GM23338 (cell line): ENCODE measurements around the gene NBAS. TPM values are rescaled to one million over a fixed set of nuclear protein-coding genes. Genes with fewer than 3 reads are reported as not detected.

Experiments used
- ATAC-seq: fragments of 200-7000 bp; cut with Tn5 transposase; 3 replicates; pipeline ENCODE4 v1.9.1; 2020
- DNase-seq: peaks from one replicate; pipeline ENCODE4 v3.0.0-alpha.2; 2015; ENCODE audit warnings: low spot score
- H2AFZ ChIP-seq: fragments of 200-600 bp; sonication (generic); 2 replicates; pipeline ENCODE4 v1.8.0; 2016; ENCODE audit warnings: antibody characterized with exemption, mild to moderate bottlenecking, moderate library complexity
- H3F3A ChIP-seq: fragments of 200-600 bp; sonication (generic); replicated peaks from 2 replicates; pipeline ENCODE4 v1.8.0; 2017; ENCODE audit warnings: antibody characterized with exemption, mixed run types, low read depth
- H3K27ac ChIP-seq: fragments of 200-600 bp; sonication (generic); 2 replicates; pipeline ENCODE4 v1.6.1; 2016; ENCODE audit warnings: low read depth
- H3K27me3 ChIP-seq: fragments of 200-600 bp; sonication (generic); 2 replicates; pipeline ENCODE4 v1.8.0; 2016; ENCODE audit warnings: mild to moderate bottlenecking, mixed run types, moderate library complexity; ENCODE audit not compliant: insufficient read depth
- H3K36me3 ChIP-seq: fragments of 200-600 bp; sonication (generic); 2 replicates; pipeline ENCODE4 v1.8.0; 2016; ENCODE audit warnings: mild to moderate bottlenecking; ENCODE audit not compliant: insufficient read depth
- H3K4me1 ChIP-seq: fragments of 200-600 bp; sonication (generic); 2 replicates; pipeline ENCODE4 v1.8.0; 2016; ENCODE audit warnings: mild to moderate bottlenecking, moderate library complexity; ENCODE audit not compliant: insufficient read depth
- H3K4me2 ChIP-seq: fragments of 200-600 bp; sonication (generic); 2 replicates; pipeline ENCODE4 v1.7.1; 2017; ENCODE audit warnings: mixed run types
- H3K4me3 ChIP-seq: fragments of 200-600 bp; sonication (generic); 2 replicates; pipeline ENCODE4 v1.6.1; 2016; ENCODE audit warnings: mixed run types
- H3K79me2 ChIP-seq: fragments of 200-600 bp; sonication (generic); replicated peaks from 2 replicates; pipeline ENCODE4 v1.8.0; 2017; ENCODE audit warnings: mild to moderate bottlenecking; ENCODE audit not compliant: insufficient read depth
- H3K9me2 ChIP-seq: fragments of 200-600 bp; sonication (generic); 2 replicates; pipeline ENCODE4 v1.8.0; 2017; ENCODE audit not compliant: insufficient read depth
- H4K20me1 ChIP-seq: fragments of 200-600 bp; sonication (generic); replicated peaks from 2 replicates; pipeline ENCODE4 v1.8.0; 2017; ENCODE audit warnings: mild to moderate bottlenecking; ENCODE audit not compliant: insufficient read depth
- H3K27ac Mint-ChIP-seq: 2 replicates; pipeline ENCODE4 v1.8.0; 2020; ENCODE audit warnings: inconsistent platforms, mild to moderate bottlenecking, moderate library complexity, mixed read lengths
- H3K27me3 Mint-ChIP-seq: 3 replicates; pipeline ENCODE4 v1.8.0; 2022; ENCODE audit warnings: low read depth, mild to moderate bottlenecking, moderate library complexity, mixed read lengths, inconsistent platforms; ENCODE audit not compliant: insufficient read depth, poor library complexity
- H3K36me3 Mint-ChIP-seq: 3 replicates; pipeline ENCODE4 v1.8.0; 2021; ENCODE audit warnings: low read depth, mild to moderate bottlenecking, inconsistent platforms, moderate library complexity, mixed read lengths
- H3K4me1 Mint-ChIP-seq: 3 replicates; pipeline ENCODE4 v1.8.0; 2020; ENCODE audit warnings: mild to moderate bottlenecking, inconsistent platforms, mixed read lengths
- H3K4me3 Mint-ChIP-seq: 3 replicates; pipeline ENCODE4 v1.8.0; 2021; ENCODE audit warnings: moderate library complexity, mild to moderate bottlenecking, inconsistent platforms, mixed read lengths
- H3K9me3 Mint-ChIP-seq: 3 replicates; pipeline ENCODE4 v1.8.0; 2020; ENCODE audit warnings: moderate library complexity, mild to moderate bottlenecking, inconsistent platforms, mixed read lengths
- CREB1 ChIP-seq: fragments of 250-450 bp; sonication (Bioruptor Pico); IDR thresholded peaks from 2 replicates; pipeline ENCODE4 v1.5.0; 2020; ENCODE audit warnings: low read depth, mild to moderate bottlenecking, moderate library complexity
- CTCF ChIP-seq, 2 experiments: fragments of 200-600 bp in 1 of 2; sonication (generic) in 1 of 2; conservative IDR thresholded peaks; 2 replicates each; pipeline versions ENCODE4 v1.5.1 to v1.6.1; 2016 to 2017; ENCODE audit warnings: antibody characterized with exemption in 2 of 2, low read depth in 2 of 2, mild to moderate bottlenecking in 2 of 2, moderate library complexity in 1 of 2
- ETS1 ChIP-seq: IDR thresholded peaks from 2 replicates; pipeline ENCODE4 v1.6.1; 2016; ENCODE audit warnings: antibody characterized with exemption
- EZH2 ChIP-seq: fragments of 200-600 bp; sonication (generic); IDR thresholded peaks from one replicate; pipeline ENCODE4 v1.8.0; 2017; ENCODE audit warnings: antibody characterized with exemption, mild to moderate bottlenecking, low read depth; ENCODE audit not compliant: unreplicated experiment
- JUNB ChIP-seq: IDR thresholded peaks from one replicate; pipeline ENCODE4 v1.6.1; 2016; ENCODE audit warnings: antibody characterized with exemption; ENCODE audit not compliant: unreplicated experiment
- NANOG ChIP-seq: IDR thresholded peaks from 2 replicates; pipeline ENCODE4 v1.6.1; 2016; ENCODE audit warnings: antibody characterized with exemption, borderline replicate concordance
- POLR2AphosphoS5 ChIP-seq: IDR thresholded peaks from 2 replicates; pipeline ENCODE4 v1.6.1; 2016; ENCODE audit warnings: antibody characterized with exemption, low read depth
- STAT1 ChIP-seq: IDR thresholded peaks from one replicate; pipeline ENCODE4 v1.6.1; 2016; ENCODE audit warnings: antibody characterized with exemption; ENCODE audit not compliant: unreplicated experiment
- ZNF114 ChIP-seq: fragments of 250-450 bp; sonication (Bioruptor Pico); IDR thresholded peaks from 2 replicates; pipeline ENCODE4 v1.5.0; 2020; ENCODE audit warnings: mild to moderate bottlenecking, moderate library complexity
- ZNF331 ChIP-seq: fragments of 250-450 bp; sonication (Bioruptor Pico); IDR thresholded peaks from 2 replicates; pipeline ENCODE4 v1.5.0; 2020; ENCODE audit warnings: low read depth, mild to moderate bottlenecking, moderate library complexity
- ZNF462 ChIP-seq: fragments of 250-450 bp; sonication (Bioruptor Pico); IDR thresholded peaks from 2 replicates; pipeline ENCODE4 v1.5.0; 2020; ENCODE audit warnings: mild to moderate bottlenecking, moderate library complexity
- polyA plus RNA-seq: library from polyadenylated mRNA; unstranded; fragments of >200 nt; fragmentation: Nextera tagmentation; extraction: Ambion mirVana; gene quantifications from 2 replicates; pipeline ENCODE4 v1.2.1, GENCODE V29; 2016
- total RNA-seq: library from RNA; depleted of rRNA; stranded (reverse); fragments of >200 nt; shearing (Covaris generic); gene quantifications from 2 replicates; pipeline ENCODE4 v1.2.3, GENCODE V29; 2014

The NBAS gene
- total and polyA plus RNA-seq, 2 experiments from 2014 or later, result 24.8 to 38.9 TPM

- no peak for TF ChIP-seq EZH2
- TF ChIP-seq NANOG, result no peak
- TF ChIP-seq CTCF (conservative IDR thresholded peaks at IDR 0.05; ENCODE audit: low read depth in 2 of 2), result no peak
- no peak for TF ChIP-seq ETS1
- TF ChIP-seq CREB1 (CRISPR knock-in tag), result no peak
Measured at GRCh38 chr2:15201009-15201408, 360.1 kb downstream of the NBAS start (continued).

GRCh38 chr2:15200581-15200980, 360.6 kb downstream of the NBAS start:
- DNase-seq (no peak), ATAC-seq (no peak)
- TF ChIP-seq POLR2AphosphoS5 (no peak), ZNF462 (CRISPR knock-in tag) (no peak), ZNF331 (CRISPR knock-in tag) (no peak), NANOG (no peak), JUNB (no peak), STAT1 (no peak), ZNF114 (no peak), ETS1 (no peak)
- Histone ChIP-seq H4K20me1 (no peaks in the 10 kb centered on the region), H3K79me2 (no peaks in the 10 kb centered on the region), H2AFZ (no peak overlapping the region), H3F3A (no peaks in the 10 kb centered on the region), H3K4me3 (no peak overlapping the region), H3K4me1 (peaks cover 7% of the 10 kb centered on the region), H3K27ac (no peak overlapping the region), H3K36me3 (no peaks in the 10 kb centered on the region), H3K27me3 (no peaks in the 10 kb centered on the region), H3K9me2 (no peaks in the 10 kb centered on the region), H3K4me2 (no peak overlapping the region)
- Mint-ChIP-seq H3K9me3 (no peaks in the 10 kb centered on the region; the same call in 1 of the 3 replicates), H3K27me3 (no peaks in the 10 kb centered on the region), H3K27ac (no peak overlapping the region), H3K4me1 (no peaks in the 10 kb centered on the region; the same call in 2 of the 3 replicates), H3K36me3 (peaks cover 9% of the 10 kb centered on the region; the same call in 2 of the 3 replicates), H3K4me3 (no peak overlapping the region)
